ENCODE data around the gene ARHGEF38.
"Not testable (repeated sequence)": the region's sequence is repeated elsewhere in the genome, so short reads cannot be mapped to it uniquely, and the experiment has no call there.

The ARHGEF38 gene

GRCh38 chr4:105714071-105714521, 161.7 kb downstream of the ARHGEF38 start:
- DNase-seq (ENCODE audit: low read depth) = no peak

GRCh38 chr4:105714932-105715331, 162.5 kb downstream of the ARHGEF38 start:
- DNase-seq (ENCODE audit: low read depth) = peak; percentile 45

- DNase-seq (ENCODE audit: low read depth) = peak; percentile 39
These were observed 163.4 kb downstream of the ARHGEF38 start for GRCh38 chr4:105715692-105716278.

GRCh38 chr4:105719204-105719603, 166.8 kb downstream of the ARHGEF38 start:
- no peak for DNase-seq (ENCODE audit: low read depth)

- DNase-seq (ENCODE audit: low read depth) = no peak
These were observed 173.2 kb downstream of the ARHGEF38 start for GRCh38 chr4:105725623-105726022.

- not testable (repeated sequence) for DNase-seq (ENCODE audit: low read depth)
These were observed 177.5 kb downstream of the ARHGEF38 start for GRCh38 chr4:105729895-105730294.

Data from amniotic epithelial cell (primary cell).